GM19467 (cell line): Measurements from ENCODE around the gene RUNX1.

Experiments
- ATAC-seq: cut with Tn5 transposase; IDR thresholded peaks from one replicate; pipeline ENCODE4 v1.9.1; 2021; ENCODE audit warnings: mild to moderate bottlenecking, moderate library complexity; ENCODE audit not compliant: unreplicated experiment

RUNX1 gene

DNA sequence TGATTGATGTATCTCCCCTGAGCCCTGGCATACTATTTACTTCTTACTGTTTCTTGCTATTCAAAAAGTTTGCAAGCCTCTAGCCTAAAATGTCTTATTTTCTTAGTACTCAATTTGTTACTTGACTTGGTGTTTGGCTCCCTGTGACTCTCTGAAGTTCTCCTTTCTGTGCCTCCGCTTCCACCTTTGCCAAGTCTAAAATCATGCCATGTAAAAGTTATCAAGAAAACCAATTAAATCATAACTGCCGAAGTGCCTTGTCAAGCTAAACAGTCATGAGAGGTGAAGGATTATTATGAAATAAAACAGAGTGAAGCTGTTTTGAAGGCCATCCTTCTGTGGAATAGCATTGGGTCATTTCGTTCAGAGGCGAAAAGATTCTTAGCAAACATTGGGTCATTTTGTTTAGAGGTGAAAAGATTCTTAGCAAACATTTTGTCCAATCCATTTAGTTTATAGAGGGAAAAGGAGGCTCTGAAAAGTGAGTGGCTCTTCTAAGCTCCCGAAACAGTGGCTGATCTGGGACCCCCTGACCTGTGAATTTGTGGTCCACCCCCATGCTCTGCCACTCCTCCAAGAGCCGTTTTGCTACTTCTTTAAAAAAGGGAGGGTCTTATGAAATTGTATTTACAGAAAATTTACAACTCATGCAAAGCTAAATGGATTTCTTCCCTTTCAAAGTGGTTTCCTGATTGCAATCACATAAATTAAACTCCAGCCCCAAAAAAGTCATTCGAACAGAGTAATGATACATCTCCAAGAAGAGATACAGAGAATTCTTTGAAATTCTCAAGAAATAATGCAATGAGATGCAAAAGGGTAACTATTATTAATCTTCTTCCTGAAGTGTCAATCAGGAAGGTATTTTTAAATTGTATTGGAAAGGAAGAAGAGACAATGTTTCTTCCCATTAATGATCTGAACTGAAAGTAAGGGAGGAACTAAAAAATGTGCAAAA, 141.4 kb downstream of the RUNX1 start:
- no peak for ATAC-seq

DNA sequence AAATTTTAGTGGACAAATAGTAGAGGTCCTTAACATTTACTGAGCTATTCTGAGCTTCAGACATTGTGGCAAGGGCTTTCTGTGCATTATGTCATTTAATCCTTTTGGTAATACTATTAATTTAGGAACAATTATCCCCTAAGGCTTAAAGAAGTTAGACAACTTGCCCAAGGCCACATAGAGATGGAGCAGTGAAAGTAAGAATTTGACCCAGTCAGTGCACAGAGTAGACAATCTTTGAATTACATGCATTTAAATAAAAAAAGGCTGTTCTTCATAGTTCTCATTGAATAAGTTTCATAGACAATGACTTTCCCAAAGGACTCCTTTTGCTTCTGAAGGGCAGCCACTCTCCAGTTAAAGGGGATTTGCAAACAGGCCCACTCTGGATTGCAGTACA, 142.7 kb downstream of the RUNX1 start:
- no peak for ATAC-seq

DNA sequence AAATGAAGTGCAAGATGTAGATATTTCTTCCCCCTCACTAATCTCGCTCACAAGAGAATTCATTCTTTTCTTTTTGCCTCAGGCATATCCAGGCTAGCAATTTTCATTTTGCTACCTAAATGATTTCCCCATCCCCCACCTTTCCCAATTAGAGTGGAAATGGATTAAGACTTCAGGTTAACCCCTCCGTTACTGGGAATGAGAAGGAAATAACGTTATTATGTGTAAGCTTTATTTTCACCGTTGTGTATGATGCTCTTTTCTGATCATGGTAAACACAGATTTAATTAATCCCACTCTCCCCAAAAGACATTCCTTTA, 143.9 kb downstream of the RUNX1 start:
- ATAC-seq: no peak

DNA sequence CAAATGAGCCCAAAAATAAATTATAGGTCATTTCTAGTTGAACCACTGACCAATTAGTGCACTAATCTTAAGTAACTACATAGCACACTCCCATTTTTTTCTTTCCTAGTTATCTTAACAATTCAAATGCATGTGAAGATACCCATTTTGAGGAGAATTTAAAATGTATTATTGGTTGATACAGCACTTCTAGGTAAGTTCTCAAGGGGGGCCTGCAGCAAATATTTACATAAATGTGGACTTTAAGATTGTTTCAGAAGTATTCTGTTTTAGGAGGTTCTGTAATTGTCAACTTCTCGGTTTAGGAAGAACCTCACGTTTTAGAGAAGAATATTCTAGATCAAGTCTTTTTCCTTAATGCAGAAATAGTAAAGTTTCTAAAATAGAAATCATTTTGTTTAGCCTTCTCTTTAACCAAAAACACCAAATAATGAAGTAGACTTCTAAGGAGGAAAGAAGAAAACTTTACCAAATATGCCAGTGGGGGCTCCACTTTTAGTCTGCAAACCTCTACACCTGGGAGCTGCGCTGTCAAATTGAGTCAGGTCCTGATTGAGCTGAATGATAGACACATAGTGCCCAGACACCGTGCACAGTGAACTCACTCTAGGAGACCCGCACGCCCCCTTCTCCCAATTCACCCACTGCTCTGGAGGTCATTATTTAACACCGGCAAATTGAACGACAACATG, 144.4 kb downstream of the RUNX1 start:
- no peak for ATAC-seq

DNA sequence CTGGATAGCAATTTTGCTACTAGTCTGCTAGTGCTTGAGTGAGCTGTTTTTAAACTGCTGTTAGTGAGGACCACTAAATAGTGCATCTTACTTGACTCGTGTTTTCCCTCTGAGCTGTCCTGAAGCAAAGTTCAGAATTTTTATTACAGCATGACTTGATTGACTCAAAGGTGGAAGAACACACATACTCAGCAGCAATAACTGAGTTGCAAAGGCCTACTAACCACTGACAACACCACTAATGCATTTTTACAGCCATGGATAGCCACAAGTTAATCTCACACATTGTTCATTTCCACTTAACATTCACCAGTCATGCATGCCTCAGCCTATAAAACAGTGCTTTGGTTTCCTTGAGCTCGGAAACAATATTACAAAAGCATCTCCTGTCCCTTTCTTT, 148.7 kb downstream of the RUNX1 start:
- ATAC-seq: no peak

DNA sequence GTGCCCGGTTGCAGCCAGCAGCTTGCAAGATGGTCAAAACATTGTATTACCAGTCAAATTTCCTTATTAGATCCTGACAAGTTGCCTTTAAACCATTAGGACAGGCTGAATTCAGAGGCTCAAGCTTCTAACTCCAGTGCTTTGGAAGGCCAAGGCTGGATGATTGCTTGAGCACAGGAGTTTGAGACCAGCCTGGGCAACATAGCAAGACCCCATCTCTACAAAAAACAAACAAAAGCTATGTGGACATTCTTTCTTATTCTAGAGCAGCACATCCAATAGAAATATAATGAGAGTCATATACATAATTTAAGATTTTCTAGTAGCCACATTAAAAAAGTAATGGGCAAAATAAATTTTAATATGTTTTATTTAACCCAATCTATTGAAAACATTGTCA, 149.3 kb downstream of the RUNX1 start:
- ATAC-seq: no peak

DNA sequence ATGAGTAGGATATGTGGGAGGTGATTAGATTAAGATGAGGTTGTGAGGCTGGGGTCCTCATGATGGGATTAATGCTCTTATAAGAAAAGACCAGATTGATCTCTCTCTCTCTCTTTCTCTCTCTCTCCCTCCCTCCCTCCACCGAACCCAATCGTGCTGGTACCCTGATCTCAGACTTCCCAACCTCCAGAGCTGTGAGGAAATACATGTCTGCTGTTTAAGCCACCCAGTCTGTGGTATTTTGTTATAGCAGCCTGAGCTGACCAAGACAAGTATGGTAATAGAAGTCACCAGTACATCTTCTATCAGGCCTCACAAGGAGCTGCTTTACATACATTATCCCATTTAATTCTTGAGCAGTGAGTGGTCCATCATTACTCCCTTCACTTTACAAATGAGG, 149.8 kb downstream of the RUNX1 start:
- no peak for ATAC-seq

DNA sequence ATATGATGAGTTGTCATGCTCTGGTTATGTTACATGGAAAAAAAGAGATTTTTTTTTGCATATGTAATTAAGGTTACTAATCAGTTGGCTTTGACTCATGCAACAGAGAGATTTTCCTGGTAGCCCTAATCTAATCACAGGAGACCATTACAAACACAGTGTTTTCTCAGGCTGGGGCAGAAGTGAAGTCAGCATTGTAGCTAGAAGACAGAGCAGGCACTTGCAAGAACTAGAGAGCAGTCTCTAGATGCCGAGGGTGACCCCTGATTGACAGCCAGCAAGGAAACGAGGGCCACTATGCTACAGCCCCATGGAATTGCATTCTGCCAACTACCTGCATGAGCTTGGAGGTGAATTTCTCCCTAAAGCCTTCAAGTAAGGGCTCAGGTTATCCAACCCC, 151.3 kb downstream of the RUNX1 start:
- ATAC-seq: no peak

DNA sequence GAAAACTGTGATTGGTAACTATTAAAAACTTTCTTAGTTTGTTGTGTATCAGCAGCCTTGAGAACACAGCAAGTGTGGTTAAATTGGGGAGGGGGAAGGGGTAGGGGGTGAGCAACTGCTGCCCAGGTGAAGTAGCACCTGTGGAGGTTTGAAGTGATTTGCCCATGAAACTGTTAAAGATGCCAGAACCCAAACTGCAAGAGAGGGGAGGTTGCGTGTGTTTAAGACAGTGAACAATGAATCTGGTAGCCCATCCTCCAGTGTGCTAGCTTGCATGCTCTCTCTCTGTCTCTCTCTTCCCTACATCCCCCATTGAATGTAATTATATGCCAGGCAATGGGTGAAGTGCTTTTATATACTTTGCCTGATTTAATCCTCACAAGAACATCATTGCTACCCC, 154.7 kb downstream of the RUNX1 start:
- no peak for ATAC-seq

DNA sequence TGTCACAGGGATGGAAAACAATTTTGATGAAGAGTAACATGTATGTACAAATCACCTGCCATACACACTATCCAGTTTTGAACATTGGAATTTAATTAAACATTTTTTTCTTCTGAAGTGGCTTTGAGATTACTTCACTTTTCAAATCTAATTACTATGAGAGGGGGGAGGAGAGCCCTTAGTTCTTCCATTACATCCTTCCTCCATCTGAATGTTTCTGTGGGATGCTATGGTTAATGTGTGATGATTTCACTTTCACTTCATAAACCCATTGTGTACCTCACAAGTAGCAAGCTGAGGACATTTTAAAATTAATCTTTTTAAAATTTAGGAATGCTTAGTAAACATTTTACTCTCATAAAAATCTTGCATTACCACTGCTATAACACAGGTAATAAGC, 156.9 kb downstream of the RUNX1 start:
- no peak for ATAC-seq

DNA sequence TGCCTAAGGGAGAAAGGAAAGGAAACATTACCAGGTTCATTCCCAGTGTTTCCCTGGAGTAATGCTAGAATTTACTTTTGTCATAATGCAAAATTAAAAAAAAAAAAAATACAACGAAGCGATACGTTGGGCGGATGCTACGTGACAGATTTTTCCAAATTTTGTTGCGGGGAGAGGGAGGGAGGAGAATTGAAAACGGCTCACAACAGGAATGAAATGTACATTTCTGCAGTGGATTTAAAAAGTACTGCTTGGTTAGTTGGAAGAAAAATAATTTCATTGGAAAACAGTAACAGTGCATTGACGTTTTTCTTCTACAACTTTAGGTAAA, 157.5 kb downstream of the RUNX1 start:
- no peak for ATAC-seq

DNA sequence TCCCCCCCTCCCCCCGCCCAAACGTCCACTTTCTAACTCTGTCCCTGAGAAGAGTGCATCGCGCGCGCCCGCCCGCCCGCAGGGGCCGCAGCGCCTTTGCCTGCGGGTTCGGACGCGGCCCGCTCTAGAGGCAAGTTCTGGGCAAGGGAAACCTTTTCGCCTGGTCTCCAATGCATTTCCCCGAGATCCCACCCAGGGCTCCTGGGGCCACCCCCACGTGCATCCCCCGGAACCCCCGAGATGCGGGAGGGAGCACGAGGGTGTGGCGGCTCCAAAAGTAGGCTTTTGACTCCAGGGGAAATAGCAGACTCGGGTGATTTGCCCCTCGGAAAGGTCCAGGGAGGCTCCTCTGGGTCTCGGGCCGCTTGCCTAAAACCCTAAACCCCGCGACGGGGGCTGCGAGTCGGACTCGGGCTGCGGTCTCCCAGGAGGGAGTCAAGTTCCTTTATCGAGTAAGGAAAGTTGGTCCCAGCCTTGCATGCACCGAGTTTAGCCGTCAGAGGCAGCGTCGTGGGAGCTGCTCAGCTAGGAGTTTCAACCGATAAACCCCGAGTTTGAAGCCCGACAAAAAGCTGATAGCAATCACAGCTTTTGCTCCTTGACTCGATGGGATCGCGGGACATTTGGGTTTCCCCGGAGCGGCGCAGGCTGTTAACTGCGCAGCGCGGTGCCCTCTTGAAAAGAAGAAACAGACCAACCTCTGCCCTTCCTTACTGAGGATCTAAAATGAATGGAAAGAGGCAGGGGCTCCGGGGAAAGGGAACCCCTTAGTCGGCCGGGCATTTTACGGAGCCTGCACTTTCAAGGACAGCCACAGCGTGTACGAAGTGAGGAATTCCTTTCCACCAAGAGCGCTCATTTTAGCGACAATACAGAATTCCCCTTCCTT, 158.1 kb downstream of the RUNX1 start:
- no peak for ATAC-seq

DNA sequence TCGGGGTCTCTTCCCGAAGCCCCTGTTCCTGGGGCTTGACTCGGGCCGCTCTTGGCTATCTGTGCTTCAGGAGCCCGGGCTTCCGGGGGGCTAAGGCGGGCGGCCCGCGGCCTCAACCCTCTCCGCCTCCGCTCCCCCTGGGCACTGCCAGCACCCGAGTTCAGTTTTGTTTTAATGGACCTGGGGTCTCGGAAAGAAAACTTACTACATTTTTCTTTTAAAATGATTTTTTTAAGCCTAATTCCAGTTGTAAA, 158.7 kb downstream of the RUNX1 start:
- no peak for ATAC-seq

DNA sequence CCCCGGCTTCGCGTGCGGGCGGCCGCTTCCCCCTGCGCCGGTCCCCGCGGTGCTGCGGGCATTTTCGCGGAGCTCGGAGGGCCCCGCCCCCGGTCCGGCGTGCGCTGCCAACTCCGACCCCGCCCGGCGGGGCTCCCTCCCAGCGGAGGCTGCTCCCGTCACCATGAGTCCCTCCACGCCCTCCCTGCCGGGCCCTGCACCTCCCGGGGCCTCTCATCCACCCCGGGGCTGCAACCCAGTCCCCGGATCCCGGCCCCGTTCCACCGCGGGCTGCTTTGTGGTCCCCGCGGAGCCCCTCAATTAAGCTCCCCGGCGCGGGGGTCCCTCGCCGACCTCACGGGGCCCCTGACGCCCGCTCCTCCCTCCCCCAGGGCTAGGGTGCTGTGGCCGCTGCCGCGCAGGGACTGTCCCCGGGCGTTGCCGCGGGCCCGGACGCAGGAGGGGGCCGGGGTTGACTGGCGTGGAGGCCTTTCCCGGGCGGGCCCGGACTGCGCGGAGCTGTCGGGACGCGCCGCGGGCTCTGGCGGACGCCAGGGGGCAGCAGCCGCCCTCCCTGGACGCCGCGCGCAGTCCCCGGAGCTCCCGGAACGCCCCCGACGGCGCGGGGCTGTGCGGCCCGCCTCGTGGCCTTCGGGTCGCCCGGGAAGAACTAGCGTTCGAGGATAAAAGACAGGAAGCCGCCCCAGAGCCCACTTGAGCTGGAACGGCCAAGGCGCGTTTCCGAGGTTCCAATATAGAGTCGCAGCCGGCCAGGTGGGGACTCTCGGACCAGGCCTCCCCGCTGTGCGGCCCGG, 159.2 kb downstream of the RUNX1 start:
- peak; percentile 49 for ATAC-seq

DNA sequence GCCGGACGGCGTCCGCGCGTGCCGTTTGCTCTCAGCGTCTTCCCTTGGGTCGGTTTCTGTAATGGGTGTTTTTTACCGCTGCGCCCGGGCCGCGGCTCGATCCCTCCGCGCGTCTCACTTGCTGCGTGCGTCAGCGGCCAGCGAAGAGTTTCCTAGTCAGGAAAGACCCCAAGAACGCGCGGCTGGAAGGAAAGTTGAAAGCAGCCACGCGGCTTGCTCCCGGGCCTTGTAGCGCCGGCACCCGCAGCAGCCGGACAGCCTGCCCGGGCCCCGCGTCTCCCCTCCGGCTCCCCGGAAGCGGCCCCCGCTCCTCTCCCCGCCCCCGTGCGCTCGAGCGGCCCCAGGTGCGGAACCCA, 159.8 kb downstream of the RUNX1 start:
- peak; percentile 12 for ATAC-seq

DNA sequence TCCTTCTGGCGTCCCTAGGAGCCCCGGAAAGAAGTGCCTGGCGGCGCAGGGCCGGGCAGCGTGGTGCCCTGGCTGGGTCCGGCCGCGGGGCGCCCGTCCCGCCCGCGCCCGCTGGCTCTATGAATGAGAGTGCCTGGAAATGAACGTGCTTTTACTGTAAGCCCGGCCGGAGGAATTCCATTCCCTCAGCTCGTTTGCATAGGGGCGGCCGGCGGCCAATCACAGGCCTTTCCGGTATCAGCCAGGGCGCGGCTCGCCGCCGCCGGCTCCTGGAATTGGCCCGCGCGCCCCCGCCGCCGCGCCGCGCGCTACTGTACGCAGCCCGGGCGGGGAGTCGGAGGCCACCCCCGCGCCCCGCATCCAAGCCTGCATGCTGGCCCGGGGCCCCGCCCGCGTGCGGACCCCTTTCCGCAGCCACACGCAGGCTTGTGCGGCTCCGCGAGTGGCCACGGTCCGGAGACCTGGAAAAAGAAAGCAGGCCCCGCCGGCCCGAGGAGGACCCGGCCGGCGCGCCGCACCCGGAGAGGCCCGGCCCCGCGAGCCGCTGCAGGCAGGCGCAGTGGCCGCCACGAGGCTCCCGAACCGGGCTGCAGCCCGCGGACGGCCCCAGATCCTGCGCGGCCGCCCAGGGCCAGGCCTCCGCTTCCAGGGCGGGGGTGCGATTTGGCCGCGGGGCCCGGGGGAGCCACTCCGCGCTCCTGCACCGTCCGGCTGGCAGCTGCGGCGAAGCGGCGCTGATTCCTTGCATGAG, 160.4 kb downstream of the RUNX1 start:
- peak; percentile 55 for ATAC-seq

DNA sequence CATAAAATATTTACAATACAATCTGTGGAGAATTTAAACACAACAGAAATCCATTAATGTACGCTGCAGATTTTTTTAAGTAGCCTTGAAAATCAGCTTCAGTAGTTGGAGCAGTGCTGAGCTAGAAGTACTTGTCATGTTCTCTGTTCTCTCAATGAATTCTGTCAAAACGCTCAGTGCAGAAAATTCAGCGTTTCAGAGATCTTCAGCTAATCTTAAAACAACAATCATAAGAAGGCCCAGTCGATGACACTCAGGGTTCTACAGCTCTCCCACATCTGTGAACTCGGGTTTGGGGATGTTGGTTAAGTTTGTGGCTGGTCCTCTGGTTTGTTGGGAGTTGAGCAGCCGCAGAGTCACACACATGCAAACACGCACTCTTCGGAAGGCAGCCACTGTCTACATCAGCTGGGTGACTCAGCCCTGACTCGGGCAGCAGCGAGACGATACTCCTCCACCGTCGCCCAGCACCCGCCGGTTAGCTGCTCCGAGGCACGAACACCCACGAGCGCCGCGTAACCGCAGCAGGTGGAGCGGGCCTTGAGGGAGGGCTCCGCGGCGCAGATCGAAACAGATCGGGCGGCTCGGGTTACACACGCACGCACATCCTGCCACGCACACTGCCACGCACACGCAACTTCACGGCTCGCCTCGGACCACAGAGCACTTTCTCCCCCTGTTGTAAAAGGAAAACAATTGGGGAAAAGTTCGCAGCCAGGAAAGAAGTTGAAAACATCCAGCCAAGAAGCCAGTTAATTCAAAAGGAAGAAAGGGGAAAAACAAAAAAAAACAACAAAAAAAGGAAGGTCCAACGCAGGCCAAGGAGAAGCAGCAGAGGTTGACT, 161.2 kb downstream of the RUNX1 start:
- ATAC-seq: no peak

DNA sequence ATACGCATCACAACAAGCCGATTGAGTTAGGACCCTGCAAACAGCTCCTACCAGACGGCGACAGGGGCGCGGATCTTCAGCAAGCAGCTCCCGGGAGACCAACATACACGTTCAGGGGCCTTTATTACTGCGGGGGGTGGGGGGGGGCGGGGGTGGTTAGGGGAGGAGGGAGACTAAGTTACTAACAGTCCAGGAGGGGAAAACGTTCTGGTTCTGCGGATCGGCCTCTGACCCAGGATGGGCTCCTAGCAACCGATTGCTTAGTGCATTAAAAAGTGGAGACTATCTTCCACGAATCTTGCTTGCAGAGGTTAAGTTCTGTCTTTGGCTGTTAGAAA, 162.0 kb downstream of the RUNX1 start:
- no peak for ATAC-seq

DNA sequence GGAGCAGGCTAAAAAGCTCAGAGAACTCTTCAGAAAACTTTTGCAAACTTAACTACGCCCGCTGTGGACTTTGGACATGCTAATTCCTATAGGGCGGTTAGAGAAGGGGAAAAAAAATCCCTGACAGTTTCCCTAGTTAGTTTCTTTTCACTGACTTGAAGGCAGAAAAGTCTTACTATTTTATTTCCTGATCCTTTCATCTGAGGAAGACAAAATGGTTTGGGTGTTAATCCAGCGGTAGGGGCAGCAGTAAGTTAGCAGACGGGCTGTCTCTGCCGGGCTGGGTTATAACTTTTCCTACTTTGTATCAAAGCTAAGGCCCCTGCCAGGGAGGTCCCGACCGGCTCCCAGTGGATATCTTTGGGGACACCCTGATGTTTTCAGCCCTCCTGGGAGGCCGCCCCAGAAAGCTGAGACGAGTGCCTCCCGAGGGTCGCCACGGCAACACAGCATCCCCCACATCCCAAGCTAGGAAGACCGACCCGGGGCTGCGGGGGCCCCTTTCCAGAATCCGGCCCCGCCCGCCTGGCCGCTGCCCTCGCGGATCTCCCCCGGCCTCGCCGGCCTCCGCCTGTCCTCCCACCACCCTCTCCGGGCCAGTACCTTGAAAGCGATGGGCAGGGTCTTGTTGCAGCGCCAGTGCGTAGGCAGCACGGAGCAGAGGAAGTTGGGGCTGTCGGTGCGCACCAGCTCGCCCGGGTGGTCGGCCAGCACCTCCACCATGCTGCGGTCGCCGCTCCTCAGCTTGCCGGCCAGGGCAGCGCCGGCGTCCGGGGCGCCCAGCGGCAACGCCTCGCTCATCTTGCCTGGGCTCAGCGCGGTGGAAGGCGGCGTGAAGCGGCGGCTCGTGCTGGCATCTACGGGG, 162.6 kb downstream of the RUNX1 start:
- no peak for ATAC-seq
